Measurements from ENCODE around the gene BMP2K.

BMP2K gene

GRCh38 chr4:78766026-78766425 is 10.1 kb upstream of the BMP2K start:
- no peak overlapping the region for H3K27ac ChIP-seq
- no peaks in the 10 kb centered on the region for H3K27me3 ChIP-seq (replicated peaks)
- no peak overlapping the region for H3K4me3 ChIP-seq (ENCODE audit: low read depth, low read length)
- TF ChIP-seq, protein P1, sequence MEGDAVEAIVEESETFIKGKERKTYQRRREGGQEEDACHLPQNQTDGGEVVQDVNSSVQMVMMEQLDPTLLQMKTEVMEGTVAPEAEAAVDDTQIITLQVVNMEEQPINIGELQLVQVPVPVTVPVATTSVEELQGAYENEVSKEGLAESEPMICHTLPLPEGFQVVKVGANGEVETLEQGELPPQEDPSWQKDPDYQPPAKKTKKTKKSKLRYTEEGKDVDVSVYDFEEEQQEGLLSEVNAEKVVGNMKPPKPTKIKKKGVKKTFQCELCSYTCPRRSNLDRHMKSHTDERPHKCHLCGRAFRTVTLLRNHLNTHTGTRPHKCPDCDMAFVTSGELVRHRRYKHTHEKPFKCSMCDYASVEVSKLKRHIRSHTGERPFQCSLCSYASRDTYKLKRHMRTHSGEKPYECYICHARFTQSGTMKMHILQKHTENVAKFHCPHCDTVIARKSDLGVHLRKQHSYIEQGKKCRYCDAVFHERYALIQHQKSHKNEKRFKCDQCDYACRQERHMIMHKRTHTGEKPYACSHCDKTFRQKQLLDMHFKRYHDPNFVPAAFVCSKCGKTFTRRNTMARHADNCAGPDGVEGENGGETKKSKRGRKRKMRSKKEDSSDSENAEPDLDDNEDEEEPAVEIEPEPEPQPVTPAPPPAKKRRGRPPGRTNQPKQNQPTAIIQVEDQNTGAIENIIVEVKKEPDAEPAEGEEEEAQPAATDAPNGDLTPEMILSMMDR (IDR thresholded peaks at IDR 0.05; ENCODE audit: low read depth, low read length, missing control alignments), result no peak
- no peak for DNase-seq
- in situ Hi-C loops (cut with HindIII; ENCODE audit: low pct_ligation_motif_present, low sequenced_read_pairs), result no loop called here
- no peaks in the 10 kb centered on the region for H3K36me3 ChIP-seq (replicated peaks)

GRCh38 chr4:78766650-78767049 is 9.5 kb upstream of the BMP2K start:
- in situ Hi-C loops (cut with HindIII; ENCODE audit: low pct_ligation_motif_present, low sequenced_read_pairs), result no loop called here

GRCh38 chr4:78767350-78767749 is 8.8 kb upstream of the BMP2K start:
- in situ Hi-C loops (cut with HindIII; ENCODE audit: low pct_ligation_motif_present, low sequenced_read_pairs), result no loop called here
- no peak overlapping the region for H3K4me3 ChIP-seq (ENCODE audit: low read depth, low read length)
- no peak overlapping the region for H3K27ac ChIP-seq
- no peak for DNase-seq
- TF ChIP-seq, protein P1 (IDR thresholded peaks at IDR 0.05; ENCODE audit: low read depth, low read length, missing control alignments), result no peak
- no peaks in the 10 kb centered on the region for H3K36me3 ChIP-seq (replicated peaks)
- H3K27me3 ChIP-seq (replicated peaks), result no peaks in the 10 kb centered on the region

More at GRCh38 chr4:78766650-78767049, 9.5 kb upstream of the BMP2K start:
- no peaks in the 10 kb centered on the region for H3K27me3 ChIP-seq (replicated peaks)
- no peak overlapping the region for H3K4me3 ChIP-seq (ENCODE audit: low read depth, low read length)
- no peaks in the 10 kb centered on the region for H3K36me3 ChIP-seq (replicated peaks)
- H3K27ac ChIP-seq, result no peak overlapping the region
- TF ChIP-seq, protein P1 (IDR thresholded peaks at IDR 0.05; ENCODE audit: low read depth, low read length, missing control alignments), result no peak
- no peak for DNase-seq

DNA sequence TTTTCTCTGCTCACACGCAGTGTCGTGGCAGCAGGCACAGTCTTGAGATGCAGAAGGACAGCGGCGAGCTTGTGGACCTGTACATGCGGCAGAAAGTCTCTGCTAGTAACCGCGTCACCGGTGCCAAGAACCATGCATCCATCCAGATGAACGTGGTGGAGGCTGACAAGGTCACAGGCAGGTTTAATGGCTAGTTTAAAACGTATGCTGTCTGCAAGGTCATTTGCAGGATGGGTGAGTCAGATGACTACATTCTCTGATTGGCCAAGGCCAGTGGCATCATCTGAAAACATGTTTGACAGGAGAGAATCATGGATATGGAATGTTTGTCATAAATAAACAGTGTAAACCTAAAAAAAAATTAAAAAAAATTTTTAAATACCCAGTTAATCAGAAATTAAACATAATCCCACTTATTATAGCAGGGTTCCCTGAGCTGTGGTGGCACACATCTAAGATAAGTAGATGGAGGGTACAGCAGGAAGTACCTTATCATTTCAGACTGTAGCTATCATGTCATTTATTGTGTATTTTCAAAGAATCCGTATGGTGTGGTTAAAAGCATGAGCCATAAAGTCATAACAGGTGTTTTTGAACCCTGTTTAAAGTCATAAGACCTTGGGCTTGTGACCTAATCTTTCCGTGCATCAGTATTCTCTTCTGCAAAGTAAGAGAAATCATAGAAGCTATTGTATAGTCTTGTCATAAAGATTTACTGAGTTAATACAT is 7.5 kb upstream of the BMP2K start:
- H3K4me3 ChIP-seq (ENCODE audit: low read depth, low read length), result no peak overlapping the region
- TF ChIP-seq, protein P1 (IDR thresholded peaks at IDR 0.05; ENCODE audit: low read depth, low read length, missing control alignments), result no peak
- in situ Hi-C loops (cut with HindIII; ENCODE audit: low pct_ligation_motif_present, low sequenced_read_pairs), result no loop called here
- H3K36me3 ChIP-seq (replicated peaks), result no peaks in the 10 kb centered on the region
- peak; percentile 63 for DNase-seq
- H3K27me3 ChIP-seq (replicated peaks), result no peaks in the 10 kb centered on the region
- no peak overlapping the region for H3K27ac ChIP-seq

- H3K4me3 ChIP-seq (ENCODE audit: low read depth, low read length), result no peak overlapping the region
- in situ Hi-C loops (cut with HindIII; ENCODE audit: low pct_ligation_motif_present, low sequenced_read_pairs), result no loop called here
- no peak overlapping the region for H3K27ac ChIP-seq
- TF ChIP-seq, protein P1 (IDR thresholded peaks at IDR 0.05; ENCODE audit: low read depth, low read length, missing control alignments), result no peak
- no peaks in the 10 kb centered on the region for H3K36me3 ChIP-seq (replicated peaks)
- DNase-seq, result no peak
- H3K27me3 ChIP-seq (replicated peaks), result no peaks in the 10 kb centered on the region
Measured at GRCh38 chr4:78770091-78770642, 6.0 kb upstream of the BMP2K start.

Data from brain microvascular endothelial cell (primary cell).